Activated naive CD4-positive, alpha-beta T cell treated with anti-CD3 and anti-CD28 coated beads, Interleukin-2, amount 10 ng/mL, durations not matched to agents 7 days and 5 days (primary cell): ENCODE measurements around the gene GLIPR1.
"Not testable (repeated sequence)": the region's sequence is repeated elsewhere in the genome, so short reads cannot be mapped to it uniquely, and the experiment has no call there.

ENCODE experiments used
- CTCF ChIA-PET: fragments of 350-600 bp; sonication (Branson Sonifier 250); formaldehyde crosslinking; loops from one replicate; lab custom pipeline; 2021; ENCODE audit warnings: antibody characterized with exemption; lab: Charles Lee
- DNase-seq: peaks from one replicate; pipeline ENCODE4 v3.0.0-alpha.2; 2020
- H3K27ac Mint-ChIP-seq: one replicate; pipeline ENCODE4 v1.8.0; 2021; ENCODE audit warnings: mild to moderate bottlenecking, moderate library complexity, mixed read lengths
- H3K27me3 Mint-ChIP-seq: one replicate; pipeline ENCODE4 v1.8.0; 2021; ENCODE audit warnings: mild to moderate bottlenecking, mixed read lengths
- H3K36me3 Mint-ChIP-seq: one replicate; pipeline ENCODE4 v1.8.0; 2021; ENCODE audit warnings: mixed read lengths
- H3K4me1 Mint-ChIP-seq: one replicate; pipeline ENCODE4 v1.8.0; 2021; ENCODE audit warnings: mixed read lengths
- H3K4me3 Mint-ChIP-seq: one replicate; pipeline ENCODE4 v1.8.0; 2021; ENCODE audit warnings: mild to moderate bottlenecking, moderate library complexity, mixed read lengths
- H3K9me3 Mint-ChIP-seq: one replicate; pipeline ENCODE4 v1.8.0; 2021; ENCODE audit warnings: mixed read lengths

The GLIPR1 gene

DNA sequence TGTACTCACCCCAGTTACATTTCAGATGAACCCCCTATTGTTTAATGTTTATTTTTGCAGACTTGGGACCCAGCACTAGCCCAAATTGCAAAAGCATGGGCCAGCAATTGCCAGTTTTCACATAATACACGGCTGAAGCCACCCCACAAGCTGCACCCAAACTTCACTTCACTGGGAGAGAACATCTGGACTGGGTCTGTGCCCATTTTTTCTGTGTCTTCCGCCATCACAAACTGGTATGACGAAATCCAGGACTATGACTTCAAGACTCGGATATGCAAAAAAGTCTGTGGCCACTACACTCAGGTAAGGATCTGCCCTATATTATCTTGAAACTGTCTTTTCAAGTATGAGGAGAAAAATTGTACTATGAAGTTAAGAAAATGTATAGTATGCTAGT is 1.2 kb downstream of the GLIPR1 start:
- H3K9me3 Mint-ChIP-seq: no peaks in the 10 kb centered on the region
- CTCF ChIA-PET: interaction anchor here (3.2 kb wide), 1 partner anchor 90 kb away, joined by 13 read pairs; the partner anchor contains the start of gene GLIPR1L2
- no peaks in the 10 kb centered on the region for H3K27me3 Mint-ChIP-seq
- H3K4me1 Mint-ChIP-seq: peaks cover 83% of the 10 kb centered on the region
- peak overlapping the region; percentile 98 for H3K27ac Mint-ChIP-seq
- H3K36me3 Mint-ChIP-seq: peaks cover 22% of the 10 kb centered on the region
- no peak for DNase-seq
- H3K4me3 Mint-ChIP-seq: peak overlapping the region; percentile 93

DNA sequence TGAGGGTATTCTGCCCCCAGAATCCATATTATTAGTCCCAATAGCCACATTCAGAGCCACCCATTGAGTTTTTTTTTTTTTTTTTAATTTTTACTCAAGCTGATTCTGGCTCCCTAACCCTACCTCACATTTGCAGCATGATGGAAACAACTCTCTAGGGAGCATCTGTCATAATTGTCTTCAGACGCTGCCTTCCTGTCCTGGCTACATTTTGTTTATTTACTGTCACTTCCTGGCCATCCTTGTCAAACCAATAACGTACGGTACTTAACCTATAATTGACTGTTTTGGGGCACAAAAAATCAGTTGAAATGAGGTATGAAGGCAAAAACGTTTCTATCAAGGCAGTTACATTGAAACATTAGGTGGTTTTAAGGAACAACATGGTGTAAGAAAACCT is 2.1 kb downstream of the GLIPR1 start:
- H3K4me3 Mint-ChIP-seq: peak overlapping the region; percentile 93
- H3K9me3 Mint-ChIP-seq: no peaks in the 10 kb centered on the region
- no peak for DNase-seq
- peak overlapping the region; percentile 71 for H3K27ac Mint-ChIP-seq
- CTCF ChIA-PET: interaction anchor here (1.2 to 4.8 kb wide), 8 partner anchors 9 to 148 kb away, joined by 3 to 41 read pairs (median 20); partner anchors contain the start of genes GLIPR1L1, GLIPR1L2 and KRR1
- H3K4me1 Mint-ChIP-seq: peaks cover 75% of the 10 kb centered on the region
- H3K27me3 Mint-ChIP-seq: no peaks in the 10 kb centered on the region
- peaks cover 25% of the 10 kb centered on the region for H3K36me3 Mint-ChIP-seq

DNA sequence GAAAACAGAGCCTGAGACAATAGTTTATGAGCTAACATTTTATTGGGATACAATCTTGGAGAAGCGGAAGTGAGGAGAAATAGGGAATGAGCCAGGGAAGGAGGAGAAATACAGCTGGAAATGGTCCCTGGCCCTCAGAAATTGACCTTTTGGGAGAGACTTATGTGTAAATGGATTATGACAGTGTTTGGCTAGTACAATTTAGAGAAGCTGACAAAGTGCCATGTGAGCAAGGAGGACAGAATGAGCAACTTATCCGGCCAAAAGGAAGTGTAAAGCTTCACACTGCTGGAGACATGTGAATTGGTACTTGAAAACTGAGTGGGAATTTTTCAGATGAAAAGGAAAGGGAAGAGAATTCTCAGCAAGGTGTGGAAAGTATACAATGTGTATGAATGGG is 2.9 kb downstream of the GLIPR1 start:
- DNase-seq: no peak
- H3K27me3 Mint-ChIP-seq: no peaks in the 10 kb centered on the region
- H3K4me1 Mint-ChIP-seq: peaks cover 68% of the 10 kb centered on the region
- no peaks in the 10 kb centered on the region for H3K9me3 Mint-ChIP-seq
- H3K4me3 Mint-ChIP-seq: no peak overlapping the region
- H3K36me3 Mint-ChIP-seq: peaks cover 25% of the 10 kb centered on the region
- CTCF ChIA-PET: interaction anchor here (0.9 to 4.8 kb wide), 12 partner anchors 9 to 548 kb away, joined by 3 to 41 read pairs (median 14); partner anchors contain the start of genes GLIPR1L1, GLIPR1L2, KRR1 and PHLDA1
- H3K27ac Mint-ChIP-seq: no peak overlapping the region

DNA sequence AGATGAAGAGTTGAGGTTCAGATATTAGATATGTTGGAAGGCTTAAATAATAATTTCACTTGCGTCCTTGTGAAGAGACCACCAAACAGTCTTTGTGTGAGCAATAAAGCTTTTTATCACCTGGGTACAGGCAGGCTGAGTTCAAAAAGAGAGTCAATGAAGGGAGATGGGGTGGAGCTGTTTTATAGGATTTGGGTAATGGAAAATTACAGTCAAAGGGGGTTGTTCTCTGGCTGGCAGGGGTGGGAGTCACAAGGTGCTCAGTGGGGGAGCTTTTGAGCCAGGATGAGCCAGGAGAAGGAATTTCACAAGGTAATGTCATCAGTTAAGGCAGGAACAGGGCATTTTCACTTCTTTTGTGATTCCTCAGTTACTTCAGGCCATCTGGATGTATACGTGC is 3.9 kb downstream of the GLIPR1 start:
- H3K9me3 Mint-ChIP-seq, H3K27me3 Mint-ChIP-seq: not testable (repeated sequence)
- CTCF ChIA-PET: interaction anchor here (0.8 to 4.8 kb wide), 19 partner anchors 8 to 1102 kb away, joined by 3 to 41 read pairs (median 9); partner anchors contain the start of genes GLIPR1L1, GLIPR1L2 and KRR1

DNA sequence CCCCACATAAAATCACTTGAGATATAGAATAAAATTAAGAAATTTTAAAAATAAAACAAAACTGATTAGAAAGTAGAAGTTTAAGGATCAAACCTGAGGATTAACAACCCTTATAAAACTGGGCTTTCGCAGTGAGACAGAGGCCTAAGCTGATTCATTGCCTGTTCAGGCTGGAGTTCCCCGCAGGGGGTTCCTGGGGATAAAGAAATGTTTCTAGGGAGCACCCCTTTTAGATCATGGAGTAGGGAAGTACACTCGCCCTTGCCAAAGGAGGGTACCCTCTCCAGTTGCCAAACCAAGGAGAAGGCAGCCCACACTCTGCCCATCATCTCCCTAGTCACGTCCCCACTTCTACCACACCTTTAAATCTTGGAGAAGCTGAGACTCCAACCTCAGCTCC is 6.8 kb downstream of the GLIPR1 start:
- H3K27ac Mint-ChIP-seq: no peak overlapping the region
- no peaks in the 10 kb centered on the region for H3K27me3 Mint-ChIP-seq
- no peak overlapping the region for H3K4me3 Mint-ChIP-seq
- H3K4me1 Mint-ChIP-seq: peaks cover 44% of the 10 kb centered on the region
- no peaks in the 10 kb centered on the region for H3K9me3 Mint-ChIP-seq
- H3K36me3 Mint-ChIP-seq: peaks cover 29% of the 10 kb centered on the region
- no peak for DNase-seq
- CTCF ChIA-PET: interaction anchor here (1.0 to 4.6 kb wide), 3 partner anchors 21 to 798 kb away, joined by 3 to 35 read pairs (median 4); partner anchors contain the start of gene CAPS2

More for the DNA sequence above, 3.9 kb downstream of the GLIPR1 start:
- DNase-seq, H3K4me3 Mint-ChIP-seq, H3K27ac Mint-ChIP-seq: not testable (repeated sequence)
- H3K36me3 Mint-ChIP-seq: peaks cover 26% of the 10 kb centered on the region
- H3K4me1 Mint-ChIP-seq: peaks cover 65% of the 10 kb centered on the region

DNA sequence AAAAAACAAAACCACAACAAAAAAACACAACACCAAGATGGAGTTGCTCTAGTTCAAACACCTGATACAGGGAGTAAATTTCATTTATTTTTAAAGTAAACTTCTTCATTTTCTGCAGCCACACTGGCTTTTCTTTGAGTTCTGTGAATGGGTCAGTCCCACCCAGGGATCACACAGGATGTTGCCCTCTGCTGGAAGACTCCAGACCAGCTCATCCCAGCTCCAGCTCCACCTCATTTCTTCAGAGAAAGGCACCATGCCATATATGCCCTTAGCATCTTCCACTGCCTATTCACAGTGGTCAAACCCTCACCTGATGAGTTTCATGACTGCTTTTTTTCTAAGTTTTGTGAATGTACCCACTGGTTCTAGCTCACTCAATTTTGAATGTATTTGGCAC is 8.0 kb downstream of the GLIPR1 start:
- CTCF ChIA-PET: interaction anchor here (0.6 to 1.9 kb wide), 9 partner anchors 9 to 799 kb away, joined by 3 to 4 read pairs (median 3); partner anchors contain the start of genes CAPS2, GLIPR1L2 and KRR1
- DNase-seq: peak; percentile 26
- no peak overlapping the region for H3K4me3 Mint-ChIP-seq
- no peaks in the 10 kb centered on the region for H3K27me3 Mint-ChIP-seq
- H3K4me1 Mint-ChIP-seq: peaks cover 32% of the 10 kb centered on the region
- peaks cover 25% of the 10 kb centered on the region for H3K36me3 Mint-ChIP-seq
- H3K9me3 Mint-ChIP-seq: no peaks in the 10 kb centered on the region
- H3K27ac Mint-ChIP-seq: no peak overlapping the region

DNA sequence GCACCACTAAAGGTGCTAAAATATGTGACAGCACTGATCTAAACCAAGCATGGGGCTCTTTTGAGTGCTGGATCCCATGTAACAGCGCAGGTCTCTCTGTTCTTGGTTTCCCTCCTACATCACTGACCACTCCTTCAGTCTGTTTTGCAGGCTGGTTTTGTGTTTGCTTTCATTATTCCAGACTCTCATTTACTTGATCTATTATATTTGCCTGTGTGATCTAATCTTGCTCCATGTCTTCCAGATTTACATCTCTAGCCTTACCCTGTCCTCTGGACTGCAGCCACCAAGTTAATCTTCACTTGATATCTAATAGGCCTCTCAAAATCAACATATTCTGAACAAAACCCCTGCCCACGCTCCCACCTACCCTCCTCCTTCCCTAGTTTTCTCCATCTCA is 8.6 kb downstream of the GLIPR1 start:
- no peak for DNase-seq
- no peaks in the 10 kb centered on the region for H3K9me3 Mint-ChIP-seq
- H3K27me3 Mint-ChIP-seq: no peaks in the 10 kb centered on the region
- peaks cover 24% of the 10 kb centered on the region for H3K36me3 Mint-ChIP-seq
- peaks cover 27% of the 10 kb centered on the region for H3K4me1 Mint-ChIP-seq
- peak overlapping the region; percentile 24 for H3K27ac Mint-ChIP-seq
- CTCF ChIA-PET: interaction anchor here (0.6 to 1.9 kb wide), 8 partner anchors 9 to 98 kb away, joined by 3 to 4 read pairs (median 3); partner anchors contain the start of genes GLIPR1L2 and KRR1
- H3K4me3 Mint-ChIP-seq: no peak overlapping the region

DNA sequence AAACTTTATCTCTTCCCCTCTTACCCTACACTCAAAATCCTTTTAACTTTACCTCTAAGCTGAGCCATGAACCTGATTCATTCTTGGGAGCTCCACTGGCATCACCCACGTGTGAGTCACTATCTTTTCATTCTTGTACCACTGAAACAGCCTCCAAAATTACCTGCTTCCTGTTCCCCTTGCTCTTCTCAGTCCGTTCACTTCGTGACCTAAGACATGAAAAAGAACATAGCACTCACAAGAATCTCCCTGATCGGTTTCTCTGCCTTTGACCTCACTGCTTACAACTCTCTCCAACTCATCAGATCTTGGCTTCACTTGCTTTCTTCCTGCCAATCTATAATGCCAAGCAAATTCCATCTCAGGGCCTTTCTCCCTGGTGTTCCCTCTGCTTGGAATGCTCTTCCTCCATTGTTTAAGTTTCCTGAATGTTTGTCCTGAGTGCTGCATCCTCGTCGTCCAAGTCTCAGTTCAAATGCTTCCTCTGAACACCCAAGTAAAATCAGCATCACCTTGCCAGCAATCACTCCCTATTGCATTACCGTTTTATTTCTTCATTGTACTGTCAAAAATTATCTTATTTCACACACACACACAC is 9.2 kb downstream of the GLIPR1 start:
- H3K36me3 Mint-ChIP-seq: peaks cover 21% of the 10 kb centered on the region
- CTCF ChIA-PET: interaction anchor here (0.7 to 1.9 kb wide), 5 partner anchors 8 to 99 kb away, joined by 3 to 4 read pairs (median 4); partner anchors contain the start of gene GLIPR1L2

DNA sequence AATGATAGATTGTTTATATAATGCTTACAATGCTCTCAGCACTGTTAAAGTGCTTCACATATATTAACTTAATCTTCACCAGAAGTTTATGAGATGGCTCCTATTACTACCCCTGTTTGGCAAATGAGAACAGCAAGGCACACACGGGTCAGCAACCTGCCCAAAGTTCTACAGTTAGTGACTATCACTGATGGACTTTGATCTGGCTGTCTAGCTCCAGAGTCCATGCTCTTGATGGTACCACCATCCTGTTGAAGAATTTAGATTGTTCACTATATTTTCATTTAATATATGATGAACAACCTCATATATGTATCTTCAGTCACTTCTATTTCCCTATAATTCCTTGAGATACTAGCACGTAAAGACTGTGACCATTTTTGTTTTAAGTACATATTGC is 10.6 kb downstream of the GLIPR1 start:
- H3K9me3 Mint-ChIP-seq: no peaks in the 10 kb centered on the region
- H3K27ac Mint-ChIP-seq: no peak overlapping the region
- H3K4me1 Mint-ChIP-seq: peaks cover 16% of the 10 kb centered on the region
- H3K36me3 Mint-ChIP-seq: peaks cover 25% of the 10 kb centered on the region
- no peak for DNase-seq
- H3K27me3 Mint-ChIP-seq: no peaks in the 10 kb centered on the region
- H3K4me3 Mint-ChIP-seq: no peak overlapping the region
- CTCF ChIA-PET: interaction anchor here (1.1 to 1.3 kb wide), 2 partner anchors 10 to 100 kb away, joined by 3 read pairs; no protein-coding TSS in a partner anchor

More for the DNA sequence above, 9.2 kb downstream of the GLIPR1 start:
- no peaks in the 10 kb centered on the region for H3K9me3 Mint-ChIP-seq
- DNase-seq: no peak
- peaks cover 21% of the 10 kb centered on the region for H3K4me1 Mint-ChIP-seq
- H3K4me3 Mint-ChIP-seq: no peak overlapping the region
- peak overlapping the region; percentile 24 for H3K27ac Mint-ChIP-seq
- H3K27me3 Mint-ChIP-seq: no peaks in the 10 kb centered on the region

DNA sequence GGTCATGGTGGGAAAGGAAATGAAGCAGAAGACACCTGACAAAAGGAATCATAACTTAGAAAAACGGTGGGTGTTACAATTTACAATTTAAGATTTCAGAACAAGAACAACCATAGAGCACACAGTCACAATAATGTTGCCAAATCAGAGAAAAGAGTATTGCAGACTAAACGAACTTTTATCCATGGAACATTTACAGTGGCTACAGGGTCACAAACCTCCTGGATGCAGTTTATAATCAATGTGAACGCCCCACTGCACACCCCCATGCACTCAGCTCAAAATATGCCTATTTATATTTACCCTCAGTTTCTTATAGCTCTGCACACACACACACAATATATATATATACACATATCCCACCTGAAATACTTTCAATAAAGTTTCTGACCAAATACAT is 22.9 kb downstream of the GLIPR1 start:
- Mint-ChIP-seq H3K27ac (no peak overlapping the region), H3K9me3 (no peaks in the 10 kb centered on the region), H3K36me3 (peaks cover 38% of the 10 kb centered on the region), H3K4me1 (peaks cover 9% of the 10 kb centered on the region), H3K27me3 (no peaks in the 10 kb centered on the region), H3K4me3 (no peak overlapping the region)
- CTCF ChIA-PET: interaction anchor here (2.3 to 4.3 kb wide), 3 partner anchors 19 to 170 kb away, joined by 9 to 41 read pairs (median 20); partner anchors contain the start of gene GLIPR1L1
- no peak for DNase-seq

DNA sequence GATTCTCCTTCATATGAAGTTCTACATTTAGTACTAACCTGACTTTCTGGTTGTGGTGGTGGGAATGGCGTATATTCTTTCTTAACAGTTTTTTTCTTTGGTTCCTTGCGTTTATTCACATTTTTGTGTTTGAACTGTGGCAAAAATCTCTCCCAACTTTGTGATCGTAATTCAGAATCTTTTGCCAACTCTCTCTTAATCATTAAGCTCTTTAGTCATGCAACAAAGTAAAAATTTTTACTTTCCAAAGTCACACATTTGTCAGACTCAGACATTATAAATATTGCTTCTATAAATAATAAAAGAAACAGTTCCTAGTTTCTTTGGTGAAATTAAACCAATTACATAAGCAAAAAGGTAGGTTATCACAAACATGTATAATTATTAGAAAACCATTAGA is 23.3 kb downstream of the GLIPR1 start:
- H3K27ac Mint-ChIP-seq: no peak overlapping the region

DNA sequence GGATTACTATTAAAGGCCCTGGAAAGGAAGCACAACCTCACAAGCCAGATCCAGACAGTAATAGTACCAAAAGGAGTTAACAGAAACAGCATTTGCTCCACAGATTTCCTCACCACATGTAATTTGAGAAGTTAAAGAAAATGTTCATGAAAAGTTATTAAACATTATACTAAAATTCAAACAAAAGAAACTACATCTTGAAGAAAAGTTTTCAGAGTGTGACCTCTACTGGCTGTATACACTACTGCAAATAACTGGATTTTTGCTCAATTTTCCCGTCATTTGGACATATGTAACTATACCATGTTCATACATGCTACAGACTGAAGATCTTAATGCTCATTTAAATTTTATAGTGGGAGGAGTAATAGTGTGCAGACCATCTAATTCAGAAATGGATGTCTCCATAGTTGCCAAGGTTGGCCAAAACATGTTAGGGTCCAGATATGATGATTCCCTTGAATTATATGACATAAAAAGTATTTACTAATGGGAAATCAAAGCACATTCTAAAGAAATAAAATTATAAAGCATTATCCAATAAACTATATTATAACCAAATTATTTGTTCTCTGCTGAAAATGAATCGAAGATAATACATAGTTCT is 25.3 kb downstream of the GLIPR1 start:
- Mint-ChIP-seq H3K27me3 (no peaks in the 10 kb centered on the region), H3K4me3 (no peak overlapping the region), H3K36me3 (peaks cover 27% of the 10 kb centered on the region), H3K4me1 (peaks cover 27% of the 10 kb centered on the region), H3K9me3 (no peaks in the 10 kb centered on the region), H3K27ac (no peak overlapping the region)
- CTCF ChIA-PET: interaction anchor here (1.2 to 4.3 kb wide), 4 partner anchors 21 to 172 kb away, joined by 5 to 41 read pairs (median 16); partner anchors contain the start of genes GLIPR1L1 and GLIPR1L2
- DNase-seq: no peak

More for the DNA sequence above, 23.3 kb downstream of the GLIPR1 start:
- Mint-ChIP-seq H3K4me3 (no peak overlapping the region), H3K27me3 (no peaks in the 10 kb centered on the region), H3K9me3 (no peaks in the 10 kb centered on the region), H3K36me3 (peaks cover 35% of the 10 kb centered on the region), H3K4me1 (peaks cover 10% of the 10 kb centered on the region)
- DNase-seq: no peak
- CTCF ChIA-PET: interaction anchor here (2.1 to 4.3 kb wide), 4 partner anchors 19 to 170 kb away, joined by 9 to 41 read pairs (median 16); partner anchors contain the start of genes GLIPR1L1 and GLIPR1L2

DNA sequence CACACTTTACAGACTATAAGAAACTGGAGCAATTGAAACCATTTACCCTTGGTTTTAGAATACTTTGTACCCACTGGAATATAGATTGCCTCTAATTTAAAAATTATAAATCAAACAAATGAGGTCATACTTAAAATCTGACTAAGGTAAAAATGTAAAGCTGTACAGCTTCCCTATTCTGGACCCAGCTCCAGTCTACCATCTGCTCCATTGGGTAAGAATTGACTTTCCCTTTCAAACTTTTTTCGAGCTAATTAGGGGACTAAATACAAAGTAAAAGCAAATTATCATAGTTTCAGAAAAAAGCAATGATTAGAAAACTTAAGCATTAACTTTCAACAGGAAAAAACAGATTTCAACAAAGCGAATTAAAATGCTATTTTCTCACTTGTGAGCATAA is 26.5 kb downstream of the GLIPR1 start:
- peaks cover 36% of the 10 kb centered on the region for H3K4me1 Mint-ChIP-seq
- CTCF ChIA-PET: interaction anchor here (0.8 to 3.7 kb wide), 8 partner anchors 9 to 525 kb away, joined by 3 to 35 read pairs (median 4); partner anchors contain the start of genes GLIPR1 and GLIPR1L1
- H3K9me3 Mint-ChIP-seq: peaks cover 2% of the 10 kb centered on the region
- H3K4me3 Mint-ChIP-seq: no peak overlapping the region
- no peaks in the 10 kb centered on the region for H3K27me3 Mint-ChIP-seq
- no peak for DNase-seq
- peaks cover 25% of the 10 kb centered on the region for H3K36me3 Mint-ChIP-seq
- H3K27ac Mint-ChIP-seq: no peak overlapping the region

DNA sequence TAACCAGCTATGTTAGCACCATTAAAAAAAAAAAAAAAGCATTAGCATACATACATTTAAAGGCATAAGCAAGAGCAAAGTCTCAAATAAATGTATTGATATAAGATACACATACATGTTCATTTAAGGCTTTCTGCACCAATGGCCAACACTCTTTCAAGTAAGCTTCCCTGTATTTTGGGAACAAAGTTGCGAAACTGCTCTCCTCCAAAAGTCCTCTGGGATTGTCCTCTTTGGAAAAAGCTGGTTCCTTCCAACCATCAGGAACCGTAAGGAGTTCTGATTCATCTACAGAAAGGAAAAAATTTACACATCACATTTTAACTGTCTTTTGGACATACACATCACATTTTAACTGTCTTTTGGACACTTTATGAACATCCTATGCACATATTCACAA is 27.6 kb downstream of the GLIPR1 start:
- CTCF ChIA-PET: interaction anchor here (1.1 to 3.7 kb wide), 3 partner anchors 20 to 173 kb away, joined by 3 to 35 read pairs (median 15); partner anchors contain the start of gene GLIPR1L1
- H3K4me1 Mint-ChIP-seq: peaks cover 37% of the 10 kb centered on the region

More for the DNA sequence above, 27.6 kb downstream of the GLIPR1 start:
- Mint-ChIP-seq H3K9me3 (peaks cover 2% of the 10 kb centered on the region), H3K4me3 (no peak overlapping the region), H3K27me3 (no peaks in the 10 kb centered on the region), H3K36me3 (peaks cover 25% of the 10 kb centered on the region), H3K27ac (no peak overlapping the region)
- DNase-seq: no peak
